ENCODE results near the gene SPOP. TPM values are rescaled to one million over a fixed set of nuclear protein-coding genes. Genes with fewer than 3 reads are reported as not detected.

SPOP gene
- total RNA-seq, 1 donor = 59.2 TPM

DNA sequence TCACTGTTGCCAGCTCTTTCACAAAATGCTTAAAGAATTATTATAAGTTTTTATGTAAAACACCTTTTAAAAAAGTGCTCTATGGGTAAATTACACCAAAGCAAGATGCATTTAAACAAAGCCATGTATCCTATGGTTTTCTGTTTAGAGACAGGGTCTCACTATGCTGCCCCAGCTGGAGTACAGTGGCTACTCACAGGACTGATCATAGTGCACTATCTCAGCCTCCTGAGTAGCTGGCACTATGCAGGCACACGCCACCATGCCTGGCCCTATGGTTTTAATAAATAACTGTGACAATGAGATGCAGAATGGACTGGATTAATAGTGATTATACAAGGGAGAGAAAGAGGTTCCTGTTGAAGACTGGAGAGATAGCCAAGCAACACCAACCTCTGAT is 40.2 kb downstream of the SPOP start:
- no peak for DNase-seq (ENCODE audit: low read depth)
- TF ChIP-seq, protein P1, sequence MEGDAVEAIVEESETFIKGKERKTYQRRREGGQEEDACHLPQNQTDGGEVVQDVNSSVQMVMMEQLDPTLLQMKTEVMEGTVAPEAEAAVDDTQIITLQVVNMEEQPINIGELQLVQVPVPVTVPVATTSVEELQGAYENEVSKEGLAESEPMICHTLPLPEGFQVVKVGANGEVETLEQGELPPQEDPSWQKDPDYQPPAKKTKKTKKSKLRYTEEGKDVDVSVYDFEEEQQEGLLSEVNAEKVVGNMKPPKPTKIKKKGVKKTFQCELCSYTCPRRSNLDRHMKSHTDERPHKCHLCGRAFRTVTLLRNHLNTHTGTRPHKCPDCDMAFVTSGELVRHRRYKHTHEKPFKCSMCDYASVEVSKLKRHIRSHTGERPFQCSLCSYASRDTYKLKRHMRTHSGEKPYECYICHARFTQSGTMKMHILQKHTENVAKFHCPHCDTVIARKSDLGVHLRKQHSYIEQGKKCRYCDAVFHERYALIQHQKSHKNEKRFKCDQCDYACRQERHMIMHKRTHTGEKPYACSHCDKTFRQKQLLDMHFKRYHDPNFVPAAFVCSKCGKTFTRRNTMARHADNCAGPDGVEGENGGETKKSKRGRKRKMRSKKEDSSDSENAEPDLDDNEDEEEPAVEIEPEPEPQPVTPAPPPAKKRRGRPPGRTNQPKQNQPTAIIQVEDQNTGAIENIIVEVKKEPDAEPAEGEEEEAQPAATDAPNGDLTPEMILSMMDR (IDR thresholded peaks at IDR 0.05; ENCODE audit: insufficient read depth, low read depth, low read length) = no peak
- H3K4me3 ChIP-seq (ENCODE audit: low read depth, low read length) = no peak overlapping the region

DNA sequence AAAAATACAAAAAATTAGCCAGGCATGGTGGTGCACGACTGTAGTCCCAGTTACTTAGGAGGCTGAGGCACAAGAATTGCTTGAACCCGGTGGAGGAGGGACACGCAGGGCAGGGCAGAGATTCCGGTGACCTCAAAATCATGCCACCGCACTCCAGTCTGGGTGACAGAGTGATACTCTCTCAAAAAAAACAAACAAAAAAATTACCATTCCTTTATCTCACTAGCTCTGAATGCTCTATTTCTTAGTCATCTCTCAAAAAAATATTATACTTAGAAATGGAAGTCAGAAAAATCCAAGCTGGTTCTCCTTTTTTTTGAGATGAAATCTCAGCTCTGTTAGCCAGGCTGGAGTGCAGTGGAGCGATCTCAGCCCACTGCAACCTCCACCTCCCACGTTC is 40.8 kb downstream of the SPOP start:
- no peak for DNase-seq (ENCODE audit: low read depth)
- TF ChIP-seq, protein P1 (IDR thresholded peaks at IDR 0.05; ENCODE audit: insufficient read depth, low read depth, low read length) = no peak
- H3K4me3 ChIP-seq (ENCODE audit: low read depth, low read length) = no peak overlapping the region

- TF ChIP-seq, protein P1 (IDR thresholded peaks at IDR 0.05; ENCODE audit: insufficient read depth, low read depth, low read length) = no peak
- no peak for DNase-seq (ENCODE audit: low read depth)
- H3K4me3 ChIP-seq (ENCODE audit: low read depth, low read length) = no peak overlapping the region
Observed at GRCh38 chr17:49635121-49635520, 42.8 kb downstream of the SPOP start.

- peak; percentile 28 for DNase-seq (ENCODE audit: low read depth)
- TF ChIP-seq, protein P1 (IDR thresholded peaks at IDR 0.05; ENCODE audit: insufficient read depth, low read depth, low read length) = no peak
- no peak overlapping the region for H3K4me3 ChIP-seq (ENCODE audit: low read depth, low read length)
Observed at GRCh38 chr17:49634485-49634860, 43.4 kb downstream of the SPOP start.

- TF ChIP-seq, protein P1 (IDR thresholded peaks at IDR 0.05; ENCODE audit: insufficient read depth, low read depth, low read length) = no peak
- no peak for DNase-seq (ENCODE audit: low read depth)
- no peak overlapping the region for H3K4me3 ChIP-seq (ENCODE audit: low read depth, low read length)
Observed at GRCh38 chr17:49633762-49634484, 44.0 kb downstream of the SPOP start.

GRCh38 chr17:49633250-49633649 is 44.6 kb downstream of the SPOP start:
- TF ChIP-seq, protein P1 (IDR thresholded peaks at IDR 0.05; ENCODE audit: insufficient read depth, low read depth, low read length) = no peak
- no peak for DNase-seq (ENCODE audit: low read depth)
- no peak overlapping the region for H3K4me3 ChIP-seq (ENCODE audit: low read depth, low read length)

- no peak overlapping the region for H3K4me3 ChIP-seq (ENCODE audit: low read depth, low read length)
- TF ChIP-seq, protein P1 (IDR thresholded peaks at IDR 0.05; ENCODE audit: insufficient read depth, low read depth, low read length) = no peak
- DNase-seq (ENCODE audit: low read depth) = no peak
Observed at GRCh38 chr17:49632201-49632600, 45.7 kb downstream of the SPOP start.

Data from fibroblast of villous mesenchyme (primary cell).